Endothelial cell (in vitro differentiated cells): Measurements from ENCODE around the gene PLXNA2. TPM values are rescaled to one million over a fixed set of nuclear protein-coding genes. Genes with fewer than 3 reads are reported as not detected.

ENCODE experiments used
- DNase-seq: peaks from one replicate; pipeline ENCODE4 v3.0.0; 2021; ENCODE audit warnings: low spot score
- H3K27ac Mint-ChIP-seq: one replicate; pipeline ENCODE4 v1.8.0; 2021; ENCODE audit warnings: mixed read lengths, inconsistent platforms; ENCODE audit not compliant: unreplicated experiment
- H3K27me3 Mint-ChIP-seq: one replicate; pipeline ENCODE4 v1.8.0; 2021; ENCODE audit warnings: mild to moderate bottlenecking, moderate library complexity, mixed read lengths, inconsistent platforms; ENCODE audit not compliant: unreplicated experiment
- H3K36me3 Mint-ChIP-seq: one replicate; pipeline ENCODE4 v1.8.0; 2021; ENCODE audit warnings: mild to moderate bottlenecking, low read depth, mixed read lengths, inconsistent platforms; ENCODE audit not compliant: unreplicated experiment
- H3K4me1 Mint-ChIP-seq: one replicate; pipeline ENCODE4 v1.8.0; 2021; ENCODE audit warnings: mild to moderate bottlenecking, mixed read lengths, inconsistent platforms; ENCODE audit not compliant: unreplicated experiment
- H3K4me3 Mint-ChIP-seq: one replicate; pipeline ENCODE4 v1.8.0; 2021; ENCODE audit warnings: mild to moderate bottlenecking, mixed read lengths, inconsistent platforms; ENCODE audit not compliant: unreplicated experiment
- H3K9me3 Mint-ChIP-seq: one replicate; pipeline ENCODE4 v1.8.0; 2021; ENCODE audit warnings: mixed read lengths, inconsistent platforms; ENCODE audit not compliant: unreplicated experiment
- total RNA-seq: library from RNA; stranded (reverse); fragmentation: NEBNext Ultra II Directional; extraction: Animal tissue kit (Norgen Biotek cat#: 25700); gene quantifications from one replicate; pipeline ENCODE4 v1.2.1, GENCODE V29; 2021; ENCODE audit not compliant: unreplicated experiment
- TF ChIP-seq, protein P1 (sequence below): fragments of 200-600 bp; sonication (generic); IDR thresholded peaks from one replicate; pipeline ENCODE4 v1.5.0; 2021; ENCODE audit warnings: antibody characterized with exemption; ENCODE audit not compliant: unreplicated experiment

Gene PLXNA2
- total RNA-seq, 1 donor from 2014 or later: 25.6 TPM

DNA sequence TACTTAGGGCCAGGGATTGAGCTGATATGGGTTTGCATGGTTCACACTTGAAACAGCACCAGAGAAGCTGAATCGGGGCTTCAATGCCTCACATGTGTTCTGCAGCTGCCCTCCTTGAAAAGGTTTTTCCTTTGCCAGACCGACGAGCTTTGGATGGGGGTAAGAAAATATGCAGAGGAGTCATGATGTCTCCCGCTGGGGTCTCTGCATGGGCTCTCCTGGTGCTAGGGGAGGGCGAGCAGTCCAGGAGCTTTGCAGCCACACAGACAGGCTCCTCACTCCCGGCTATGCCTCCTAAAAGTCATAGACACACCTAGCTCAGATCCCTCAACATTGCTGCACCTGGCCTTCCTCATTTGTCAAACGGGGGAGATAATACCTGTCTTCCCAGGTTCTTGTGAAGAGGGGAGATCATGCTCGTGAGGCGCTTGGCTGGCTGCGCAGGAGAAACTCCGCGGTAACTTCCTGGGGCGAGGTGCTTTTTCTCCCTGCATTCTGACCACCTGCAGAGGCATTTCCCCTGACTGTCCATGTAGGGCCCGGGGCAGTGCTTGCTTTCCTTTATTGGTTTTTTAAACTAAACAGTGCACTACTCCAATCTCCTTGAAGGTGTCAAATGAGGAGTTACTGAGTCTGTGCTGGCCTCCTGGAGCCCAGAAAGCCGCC lies 112.4 kb downstream of the PLXNA2 start:
- DNase-seq: no peak
- Mint-ChIP-seq H3K36me3 (peaks cover 3% of the 10 kb centered on the region), H3K4me1 (peaks cover 22% of the 10 kb centered on the region), H3K27ac (no peak overlapping the region), H3K27me3 (peaks cover 9% of the 10 kb centered on the region), H3K9me3 (no peaks in the 10 kb centered on the region), H3K4me3 (no peak overlapping the region)
- TF ChIP-seq, protein P1, sequence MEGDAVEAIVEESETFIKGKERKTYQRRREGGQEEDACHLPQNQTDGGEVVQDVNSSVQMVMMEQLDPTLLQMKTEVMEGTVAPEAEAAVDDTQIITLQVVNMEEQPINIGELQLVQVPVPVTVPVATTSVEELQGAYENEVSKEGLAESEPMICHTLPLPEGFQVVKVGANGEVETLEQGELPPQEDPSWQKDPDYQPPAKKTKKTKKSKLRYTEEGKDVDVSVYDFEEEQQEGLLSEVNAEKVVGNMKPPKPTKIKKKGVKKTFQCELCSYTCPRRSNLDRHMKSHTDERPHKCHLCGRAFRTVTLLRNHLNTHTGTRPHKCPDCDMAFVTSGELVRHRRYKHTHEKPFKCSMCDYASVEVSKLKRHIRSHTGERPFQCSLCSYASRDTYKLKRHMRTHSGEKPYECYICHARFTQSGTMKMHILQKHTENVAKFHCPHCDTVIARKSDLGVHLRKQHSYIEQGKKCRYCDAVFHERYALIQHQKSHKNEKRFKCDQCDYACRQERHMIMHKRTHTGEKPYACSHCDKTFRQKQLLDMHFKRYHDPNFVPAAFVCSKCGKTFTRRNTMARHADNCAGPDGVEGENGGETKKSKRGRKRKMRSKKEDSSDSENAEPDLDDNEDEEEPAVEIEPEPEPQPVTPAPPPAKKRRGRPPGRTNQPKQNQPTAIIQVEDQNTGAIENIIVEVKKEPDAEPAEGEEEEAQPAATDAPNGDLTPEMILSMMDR: no peak

- Mint-ChIP-seq H3K4me3 (no peak overlapping the region), H3K4me1 (peaks cover 18% of the 10 kb centered on the region), H3K27me3 (peaks cover 10% of the 10 kb centered on the region), H3K9me3 (no peaks in the 10 kb centered on the region), H3K36me3 (peaks cover 4% of the 10 kb centered on the region), H3K27ac (no peak overlapping the region)
- DNase-seq: no peak
- TF ChIP-seq, protein P1: no peak
These were observed 114.7 kb downstream of the PLXNA2 start for GRCh38 chr1:208129487-208129886.

- Mint-ChIP-seq H3K36me3 (peaks cover 4% of the 10 kb centered on the region), H3K27ac (no peak overlapping the region)
These were observed 115.1 kb downstream of the PLXNA2 start for GRCh38 chr1:208129060-208129459.

GRCh38 chr1:208127792-208128529 lies 116.2 kb downstream of the PLXNA2 start:
- no peak for DNase-seq
- no peak overlapping the region for H3K27ac Mint-ChIP-seq
- peaks cover 10% of the 10 kb centered on the region for H3K27me3 Mint-ChIP-seq
- H3K36me3 Mint-ChIP-seq: peaks cover 4% of the 10 kb centered on the region
- peaks cover 18% of the 10 kb centered on the region for H3K4me1 Mint-ChIP-seq
- H3K9me3 Mint-ChIP-seq: no peaks in the 10 kb centered on the region
- TF ChIP-seq, protein P1: no peak
- H3K4me3 Mint-ChIP-seq: no peak overlapping the region

More at GRCh38 chr1:208129060-208129459, 115.1 kb downstream of the PLXNA2 start:
- Mint-ChIP-seq H3K9me3 (no peaks in the 10 kb centered on the region), H3K27me3 (peaks cover 10% of the 10 kb centered on the region), H3K4me1 (peaks cover 18% of the 10 kb centered on the region), H3K4me3 (no peak overlapping the region)
- DNase-seq: no peak
- TF ChIP-seq, protein P1: no peak

- no peak overlapping the region for H3K4me3 Mint-ChIP-seq
- no peak overlapping the region for H3K27ac Mint-ChIP-seq
- H3K36me3 Mint-ChIP-seq: peaks cover 4% of the 10 kb centered on the region
- no peaks in the 10 kb centered on the region for H3K9me3 Mint-ChIP-seq
- H3K27me3 Mint-ChIP-seq: peaks cover 10% of the 10 kb centered on the region
- no peak for DNase-seq
- peaks cover 18% of the 10 kb centered on the region for H3K4me1 Mint-ChIP-seq
- TF ChIP-seq, protein P1: no peak
These were observed 116.9 kb downstream of the PLXNA2 start for GRCh38 chr1:208127284-208127683.
